ENCODE data around the gene SERHL2. TPM values are rescaled to one million over a fixed set of nuclear protein-coding genes. Genes with fewer than 3 reads are reported as not detected.
"Not testable (repeated sequence)": the region's sequence is repeated elsewhere in the genome, so short reads cannot be mapped to it uniquely, and the experiment has no call there.

SERHL2 gene
- total RNA-seq, 1 experiment from 2014 or later: 0.75 TPM

DNA sequence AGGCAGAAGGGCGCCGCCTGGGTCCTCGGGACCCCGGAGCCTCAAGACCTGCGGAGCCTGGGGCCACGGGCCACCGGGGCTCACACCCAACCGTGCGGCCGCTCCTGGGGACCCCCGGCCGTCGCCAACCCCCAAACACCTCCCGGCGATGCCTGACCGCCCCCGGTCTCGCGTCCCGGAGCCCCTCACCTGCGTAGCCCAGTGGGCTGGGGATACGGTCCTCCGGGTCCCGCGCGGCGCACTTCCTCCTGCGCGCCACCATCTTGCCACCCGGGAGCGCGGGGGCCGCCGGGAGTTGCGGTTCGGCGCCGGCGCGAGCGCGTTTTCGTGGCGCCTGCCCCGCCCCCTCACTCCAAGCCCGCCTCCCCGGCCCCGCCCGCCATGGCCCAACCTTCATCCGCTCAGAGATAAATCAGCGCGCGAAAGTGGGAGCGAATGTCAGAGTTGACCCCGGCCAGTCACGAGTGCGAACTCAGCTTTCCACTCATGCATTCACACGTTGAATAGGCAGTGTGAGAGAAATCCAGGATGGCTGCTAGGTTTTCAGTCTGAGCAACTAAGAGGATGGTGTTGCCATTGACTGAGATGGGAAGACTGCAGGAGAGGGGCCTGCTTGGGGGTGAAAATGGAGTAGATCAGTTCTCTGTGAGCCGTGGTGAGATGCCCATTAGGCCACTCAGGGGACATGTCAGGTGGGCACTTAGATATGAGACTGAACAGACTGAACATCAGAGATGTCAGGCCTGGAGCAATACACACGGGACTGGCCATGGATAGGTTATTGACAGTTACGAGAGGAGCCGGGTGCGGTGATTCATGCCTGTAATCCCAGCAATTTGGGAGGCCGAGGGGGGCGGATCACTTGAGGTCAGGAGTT lies 34.0 kb upstream of the SERHL2 start, which contains the start of gene RRP7A:
TSS of gene RRP7A (minus strand) at position 272 of the 877 bp plus-strand sequence. CDS start at position 262, 10 bp downstream.
- H3K36me3 Mint-ChIP-seq (ENCODE audit: insufficient read depth, unreplicated experiment): peaks cover 19% of the 10 kb centered on the region
- H3K4me1 Mint-ChIP-seq (ENCODE audit: insufficient read depth, unreplicated experiment): peaks cover 6% of the 10 kb centered on the region
- CTCF ChIA-PET: no interaction called here
- no peaks in the 10 kb centered on the region for H3K9me3 Mint-ChIP-seq (ENCODE audit: unreplicated experiment)
- H3K27ac Mint-ChIP-seq (ENCODE audit: low read depth, unreplicated experiment): peak within 1 kb of the TSS; percentile 95
- POLR2A ChIA-PET: no interaction called here
- peak; percentile 62 for DNase-seq (ENCODE audit: unreplicated experiment)
- intact Hi-C loops (cut with micrococcal nuclease): no loop called here
- no TSS peak for BruUV-seq (replicated peaks)
- H3K27me3 Mint-ChIP-seq (ENCODE audit: insufficient read depth, unreplicated experiment): no peaks in the 10 kb centered on the region
- TF ChIP-seq, protein P1, sequence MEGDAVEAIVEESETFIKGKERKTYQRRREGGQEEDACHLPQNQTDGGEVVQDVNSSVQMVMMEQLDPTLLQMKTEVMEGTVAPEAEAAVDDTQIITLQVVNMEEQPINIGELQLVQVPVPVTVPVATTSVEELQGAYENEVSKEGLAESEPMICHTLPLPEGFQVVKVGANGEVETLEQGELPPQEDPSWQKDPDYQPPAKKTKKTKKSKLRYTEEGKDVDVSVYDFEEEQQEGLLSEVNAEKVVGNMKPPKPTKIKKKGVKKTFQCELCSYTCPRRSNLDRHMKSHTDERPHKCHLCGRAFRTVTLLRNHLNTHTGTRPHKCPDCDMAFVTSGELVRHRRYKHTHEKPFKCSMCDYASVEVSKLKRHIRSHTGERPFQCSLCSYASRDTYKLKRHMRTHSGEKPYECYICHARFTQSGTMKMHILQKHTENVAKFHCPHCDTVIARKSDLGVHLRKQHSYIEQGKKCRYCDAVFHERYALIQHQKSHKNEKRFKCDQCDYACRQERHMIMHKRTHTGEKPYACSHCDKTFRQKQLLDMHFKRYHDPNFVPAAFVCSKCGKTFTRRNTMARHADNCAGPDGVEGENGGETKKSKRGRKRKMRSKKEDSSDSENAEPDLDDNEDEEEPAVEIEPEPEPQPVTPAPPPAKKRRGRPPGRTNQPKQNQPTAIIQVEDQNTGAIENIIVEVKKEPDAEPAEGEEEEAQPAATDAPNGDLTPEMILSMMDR (IDR thresholded peaks at IDR 0.05; ENCODE audit: unreplicated experiment): no peak
- H3K4me3 Mint-ChIP-seq (ENCODE audit: unreplicated experiment): peak within 1 kb of the TSS; percentile 97

DNA sequence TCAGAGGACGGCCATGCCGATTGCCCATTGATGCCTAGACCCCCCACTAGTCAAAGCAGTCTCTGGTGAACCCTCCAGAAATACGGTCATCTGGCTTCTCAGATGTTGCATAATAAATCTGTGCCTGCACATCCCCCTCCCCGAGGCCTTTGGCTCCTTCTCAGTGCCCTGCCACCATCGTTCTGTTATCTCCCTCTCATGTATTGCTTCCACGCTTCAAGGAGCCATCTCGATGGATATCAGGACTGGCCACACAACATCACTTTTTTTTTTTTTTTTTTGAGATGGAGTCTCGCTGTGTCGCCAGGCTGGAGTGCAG lies 32.6 kb upstream of the SERHL2 start:
- POLR2A ChIA-PET: no interaction called here
- Mint-ChIP-seq H3K4me3 (ENCODE audit: unreplicated experiment) (no peak overlapping the region), H3K36me3 (ENCODE audit: insufficient read depth, unreplicated experiment) (peaks cover 7% of the 10 kb centered on the region), H3K27me3 (ENCODE audit: insufficient read depth, unreplicated experiment) (no peaks in the 10 kb centered on the region), H3K9me3 (ENCODE audit: unreplicated experiment) (no peaks in the 10 kb centered on the region), H3K4me1 (ENCODE audit: insufficient read depth, unreplicated experiment) (peaks cover 6% of the 10 kb centered on the region), H3K27ac (ENCODE audit: low read depth, unreplicated experiment) (no peak overlapping the region)
- no TSS peak for BruUV-seq (replicated peaks)
- CTCF ChIA-PET: no interaction called here
- intact Hi-C loops (cut with micrococcal nuclease): no loop called here
- TF ChIP-seq, protein P1 (IDR thresholded peaks at IDR 0.05; ENCODE audit: unreplicated experiment): no peak
- no peak for DNase-seq (ENCODE audit: unreplicated experiment)

DNA sequence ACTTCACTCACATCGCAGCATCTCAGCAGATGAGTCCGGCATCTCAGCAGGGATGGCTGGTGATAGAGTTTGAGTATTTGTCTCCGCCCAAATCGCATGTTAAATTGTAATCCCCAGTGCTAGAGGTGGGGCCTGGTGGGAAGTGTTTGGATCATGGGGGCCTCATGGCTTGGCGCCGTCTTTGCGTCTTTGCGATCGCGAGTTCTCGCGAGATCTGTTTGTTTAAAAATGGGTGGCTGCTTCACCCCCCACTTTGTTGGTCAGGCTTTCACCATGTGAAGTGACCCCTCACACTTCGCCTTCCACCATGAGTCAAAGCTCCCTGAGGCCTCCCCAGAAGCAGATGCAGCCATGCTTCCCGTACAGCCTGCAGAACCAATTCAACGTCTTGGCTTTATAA lies 31.2 kb upstream of the SERHL2 start:
- TF ChIP-seq, protein P1 (IDR thresholded peaks at IDR 0.05; ENCODE audit: unreplicated experiment): no peak
- DNase-seq (ENCODE audit: unreplicated experiment): no peak
- Mint-ChIP-seq H3K9me3 (ENCODE audit: unreplicated experiment) (no peaks in the 10 kb centered on the region), H3K36me3 (ENCODE audit: insufficient read depth, unreplicated experiment) (no peaks in the 10 kb centered on the region), H3K27ac (ENCODE audit: low read depth, unreplicated experiment) (no peak overlapping the region), H3K27me3 (ENCODE audit: insufficient read depth, unreplicated experiment) (no peaks in the 10 kb centered on the region), H3K4me1 (ENCODE audit: insufficient read depth, unreplicated experiment) (peaks cover 6% of the 10 kb centered on the region), H3K4me3 (ENCODE audit: unreplicated experiment) (no peak overlapping the region)
- intact Hi-C loops (cut with micrococcal nuclease): no loop called here
- BruUV-seq (replicated peaks): no TSS peak
- ChIA-PET POLR2A (no interaction called here), CTCF (no interaction called here)

DNA sequence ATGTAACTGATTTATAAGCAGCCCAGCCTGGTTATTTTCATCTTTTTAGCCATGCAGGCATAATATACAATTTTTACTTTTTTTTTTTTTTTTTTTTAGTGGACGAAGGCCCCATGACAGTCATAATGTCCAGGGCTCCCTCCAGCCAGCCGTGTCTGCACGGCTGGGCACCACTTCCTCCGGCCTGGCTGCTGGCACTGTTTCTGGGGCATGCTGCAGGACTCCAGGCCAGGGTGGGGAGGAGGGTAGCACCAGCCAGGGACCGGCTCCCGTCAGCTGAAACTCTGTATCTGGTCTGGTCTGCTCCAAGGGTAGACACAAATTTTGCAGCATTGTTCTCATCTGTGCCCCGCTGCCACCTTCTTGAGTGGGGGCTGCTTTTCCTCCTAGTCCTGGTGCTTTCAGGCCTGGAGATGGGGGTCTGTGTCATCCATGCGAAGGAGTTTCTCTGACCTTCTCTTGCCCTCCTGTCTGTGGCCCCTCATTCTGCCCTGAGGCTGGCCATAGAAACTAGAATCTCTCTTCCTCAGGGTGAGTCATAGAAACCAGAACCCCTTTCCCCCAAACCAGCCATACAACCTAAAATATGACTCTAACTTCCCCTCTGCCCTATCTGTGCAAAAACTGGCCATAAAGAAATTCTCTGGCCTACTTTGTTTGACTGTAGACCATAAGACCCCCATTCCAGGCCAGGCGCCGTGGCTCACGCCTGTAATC lies 25.0 kb upstream of the SERHL2 start:
- BruUV-seq (replicated peaks): no TSS peak
- ChIA-PET CTCF (interaction anchor here (0.5 kb wide), 1 partner anchor 157 kb away, joined by 4 read pairs; no protein-coding TSS in a partner anchor), POLR2A (interaction anchor here (1.0 kb wide), 1 partner anchor 554 kb away, joined by 3 read pairs; no protein-coding TSS in a partner anchor)
- TF ChIP-seq, protein P1 (IDR thresholded peaks at IDR 0.05; ENCODE audit: unreplicated experiment): no peak
- Mint-ChIP-seq H3K4me1 (ENCODE audit: insufficient read depth, unreplicated experiment) (peaks cover 7% of the 10 kb centered on the region), H3K36me3 (ENCODE audit: insufficient read depth, unreplicated experiment) (no peaks in the 10 kb centered on the region), H3K4me3 (ENCODE audit: unreplicated experiment) (no peak overlapping the region), H3K27me3 (ENCODE audit: insufficient read depth, unreplicated experiment) (peaks cover 15% of the 10 kb centered on the region), H3K9me3 (ENCODE audit: unreplicated experiment) (no peaks in the 10 kb centered on the region), H3K27ac (ENCODE audit: low read depth, unreplicated experiment) (no peak overlapping the region)
- DNase-seq (ENCODE audit: unreplicated experiment): no peak
- intact Hi-C loops (cut with micrococcal nuclease): no loop called here

DNA sequence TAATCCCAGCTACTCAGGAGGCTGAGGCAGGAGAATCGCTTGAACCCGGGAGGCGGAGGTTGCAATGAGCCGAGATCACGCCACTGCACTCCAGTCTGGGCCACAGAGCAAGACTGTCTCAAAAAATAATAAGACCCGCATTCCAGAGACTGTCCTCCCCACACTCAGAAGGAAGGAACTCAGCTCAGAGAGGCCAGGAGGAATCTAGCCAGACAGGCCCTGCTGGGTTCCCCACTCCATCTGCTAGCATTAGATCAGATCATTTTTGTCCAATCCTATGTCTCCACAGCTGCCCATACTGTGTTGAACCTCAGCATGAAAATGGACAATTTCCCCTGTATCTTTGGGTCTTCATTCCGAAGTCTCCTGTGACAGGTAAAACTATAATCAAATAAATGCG lies 24.3 kb upstream of the SERHL2 start:
- H3K9me3 Mint-ChIP-seq (ENCODE audit: unreplicated experiment); intact Hi-C loops (cut with micrococcal nuclease); BruUV-seq (replicated peaks); DNase-seq (ENCODE audit: unreplicated experiment); H3K4me3 Mint-ChIP-seq (ENCODE audit: unreplicated experiment); CTCF ChIA-PET; H3K36me3 Mint-ChIP-seq (ENCODE audit: insufficient read depth, unreplicated experiment); H3K27ac Mint-ChIP-seq (ENCODE audit: low read depth, unreplicated experiment); H3K4me1 Mint-ChIP-seq (ENCODE audit: insufficient read depth, unreplicated experiment): not testable (repeated sequence)
- peaks cover 15% of the 10 kb centered on the region for H3K27me3 Mint-ChIP-seq (ENCODE audit: insufficient read depth, unreplicated experiment)
- POLR2A ChIA-PET: interaction anchor here (1.0 kb wide), 1 partner anchor 554 kb away, joined by 3 read pairs; no protein-coding TSS in a partner anchor

Measured in MCF 10A (cell line).